ENCODE results near the gene TUBB2B. TPM values are rescaled to one million over a fixed set of nuclear protein-coding genes. Genes with fewer than 3 reads are reported as not detected.

Gene TUBB2B
- total RNA-seq, 1 experiment from 2014 or later, result 0.86 TPM

DNA sequence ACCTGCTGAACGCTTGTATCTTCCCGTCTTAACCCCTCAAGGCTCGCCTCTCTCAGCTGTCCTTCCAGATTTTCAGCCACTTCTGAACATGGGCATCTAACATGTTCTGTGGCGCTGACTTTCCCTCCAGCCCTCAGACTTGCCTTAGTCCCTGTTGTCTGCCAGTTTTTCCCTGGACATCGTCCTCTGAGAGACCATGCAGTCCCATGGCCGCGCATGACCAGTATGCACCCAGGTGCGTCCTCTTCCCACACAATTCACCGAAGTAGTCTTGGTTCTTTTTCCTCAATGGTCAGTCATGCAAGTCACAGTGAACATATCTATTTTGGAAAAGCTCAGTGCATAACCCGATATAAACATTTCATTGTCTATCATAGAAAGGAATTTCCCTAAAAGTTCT is 9.2 kb downstream of the TUBB2B start (continued):
- TF ChIP-seq CTCF (IDR thresholded peaks at IDR 0.05 in 2 of 3, conservative IDR thresholded peaks at IDR 0.05 in 1 of 3; ENCODE audit: borderline replicate concordance in 1 of 3, insufficient read depth in 1 of 3, low read depth in 2 of 3, low read length in 2 of 3), result no peak
- TF ChIP-seq ELF1 (IDR thresholded peaks at IDR 0.05; ENCODE audit: borderline replicate concordance, low read depth), result no peak
- TF ChIP-seq JUND (IDR thresholded peaks at IDR 0.05), result no peak
- no peak for TF ChIP-seq POLR2AphosphoS5 (IDR thresholded peaks at IDR 0.05; ENCODE audit: low read depth, low read length)
- TF ChIP-seq SIN3A (IDR thresholded peaks at IDR 0.05; ENCODE audit: low read depth), result no peak
- no peak for TF ChIP-seq ZFX (IDR thresholded peaks at IDR 0.05)
- TF ChIP-seq YY1 (IDR thresholded peaks at IDR 0.05; ENCODE audit: extremely low read depth, insufficient replicate concordance, low read depth, low read length), result no peak

DNA sequence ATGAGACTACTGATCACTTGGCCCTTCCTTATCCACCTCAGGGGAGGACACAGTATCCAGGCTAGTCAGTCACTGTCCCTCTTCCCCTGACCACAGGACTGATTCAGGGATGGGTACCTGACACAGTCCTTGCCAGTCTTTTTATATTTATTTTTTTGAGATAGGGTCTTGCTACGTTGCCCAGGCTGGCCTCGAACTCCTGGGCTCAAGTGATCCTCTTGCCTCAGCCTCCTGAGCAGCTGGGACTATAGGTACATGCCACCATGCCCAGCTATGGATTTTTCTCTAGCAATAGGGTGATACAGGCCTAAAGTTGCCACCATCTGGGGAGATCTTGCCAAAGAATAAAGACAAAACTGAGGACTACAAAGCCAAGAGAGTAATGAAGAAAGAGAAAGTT is 10.2 kb downstream of the TUBB2B start:
- Histone ChIP-seq H3K27ac (ENCODE audit: low read depth, low read length) (no peak overlapping the region), H3K9ac (ENCODE audit: low read length) (no peak overlapping the region), H3K36me3 (ENCODE audit: control insufficient read depth in 1 of 2, insufficient read depth in 2 of 2, low read length in 2 of 2) (no peaks in the 10 kb centered on the region), H3K4me3 (replicated peaks in 1 of 2; ENCODE audit: low read depth in 1 of 2, low read length in 2 of 2) (no peak overlapping the region), H3K4me2 (ENCODE audit: low read length) (no peak overlapping the region), H3K27me3 (ENCODE audit: insufficient read depth, low read length) (no peaks in the 10 kb centered on the region), H3K4me1 (ENCODE audit: control insufficient read depth in 1 of 2, insufficient read depth in 2 of 2, low read length in 2 of 2) (no peaks in the 10 kb centered on the region), H3K9me2 (ENCODE audit: insufficient read depth) (no peaks in the 10 kb centered on the region), H2AFZ (ENCODE audit: low read depth, low read length, poor library complexity, severe bottlenecking) (no peak overlapping the region), H3K9me3 (ENCODE audit: control insufficient read depth in 1 of 2, insufficient read depth in 1 of 2, low read depth in 1 of 2, low read length in 2 of 2) (no peaks in the 10 kb centered on the region), H3K79me2 (ENCODE audit: insufficient read depth, low read length) (no peaks in the 10 kb centered on the region), H4K20me1 (ENCODE audit: insufficient read depth) (no peaks in the 10 kb centered on the region)
- DNase-seq (ENCODE audit: low read depth, low spot score), result no peak
- RAD21 ChIA-PET (ENCODE audit: low non-redundant PET in 1 of 2, low total read pairs in 2 of 2, uncharacterized antibody in 2 of 2, unreplicated experiment in 2 of 2), result no interaction called here
- POLR2A ChIA-PET, result no interaction called here
- ATAC-seq, result no peak
- intact Hi-C loops (cut with micrococcal nuclease), result no loop called here
- CTCF ChIA-PET, result no interaction called here
- no TSS peak for BruUV-seq (replicated peaks)
- TF ChIP-seq POLR2A (IDR thresholded peaks at IDR 0.05; ENCODE audit: borderline replicate concordance, extremely low read depth, insufficient read depth, insufficient read length), result no peak
- no peak for TF ChIP-seq EGR1 (IDR thresholded peaks at IDR 0.05; ENCODE audit: low read depth)
- no peak for TF ChIP-seq ZBTB33 (IDR thresholded peaks at IDR 0.05; ENCODE audit: extremely low read depth, insufficient replicate concordance, low read length)
- no peak for TF ChIP-seq ELF1 (IDR thresholded peaks at IDR 0.05; ENCODE audit: borderline replicate concordance, low read depth)
- no peak for TF ChIP-seq CEBPB (IDR thresholded peaks at IDR 0.05; ENCODE audit: low read depth)
- TF ChIP-seq SP1 (IDR thresholded peaks at IDR 0.05; ENCODE audit: low read depth), result no peak
- TF ChIP-seq, protein P1, sequence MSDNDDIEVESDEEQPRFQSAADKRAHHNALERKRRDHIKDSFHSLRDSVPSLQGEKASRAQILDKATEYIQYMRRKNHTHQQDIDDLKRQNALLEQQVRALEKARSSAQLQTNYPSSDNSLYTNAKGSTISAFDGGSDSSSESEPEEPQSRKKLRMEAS (IDR thresholded peaks at IDR 0.05), result no peak
- no peak for TF ChIP-seq FOSL1 (IDR thresholded peaks at IDR 0.05; ENCODE audit: low read depth)
- no peak for TF ChIP-seq ZFX (IDR thresholded peaks at IDR 0.05)
- TF ChIP-seq EZH2phosphoT487 (IDR thresholded peaks at IDR 0.05; ENCODE audit: borderline replicate concordance), result no peak
- TF ChIP-seq POLR2AphosphoS5 (IDR thresholded peaks at IDR 0.05; ENCODE audit: low read depth, low read length), result no peak
- TF ChIP-seq CTCF (IDR thresholded peaks at IDR 0.05 in 2 of 3, conservative IDR thresholded peaks at IDR 0.05 in 1 of 3; ENCODE audit: borderline replicate concordance in 1 of 3, insufficient read depth in 1 of 3, low read depth in 2 of 3, low read length in 2 of 3), result no peak

Measured in HCT116 (cell line).